Measurements from ENCODE around the gene SMC2.

DNA sequence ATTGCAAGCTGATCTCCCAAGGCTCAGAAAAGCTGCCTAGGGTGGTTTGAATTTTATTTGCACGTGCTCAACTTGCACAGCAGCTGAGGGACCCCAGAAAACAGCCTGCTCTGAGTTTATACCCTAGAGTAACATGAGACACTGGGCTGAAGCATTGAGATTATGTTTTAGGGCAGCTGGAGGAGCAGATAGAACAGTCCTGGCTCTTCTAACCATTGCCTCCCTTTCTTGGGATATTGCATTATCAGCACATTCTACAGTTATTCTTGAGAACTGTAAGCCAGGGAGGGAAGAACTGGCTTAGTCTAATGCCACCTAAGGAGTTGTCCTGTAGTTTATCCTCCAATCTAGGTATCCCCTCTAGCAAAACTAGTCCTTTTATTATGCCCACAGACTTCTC is 10.3 kb downstream of the SMC2 start:
- TF ChIP-seq, protein P1, sequence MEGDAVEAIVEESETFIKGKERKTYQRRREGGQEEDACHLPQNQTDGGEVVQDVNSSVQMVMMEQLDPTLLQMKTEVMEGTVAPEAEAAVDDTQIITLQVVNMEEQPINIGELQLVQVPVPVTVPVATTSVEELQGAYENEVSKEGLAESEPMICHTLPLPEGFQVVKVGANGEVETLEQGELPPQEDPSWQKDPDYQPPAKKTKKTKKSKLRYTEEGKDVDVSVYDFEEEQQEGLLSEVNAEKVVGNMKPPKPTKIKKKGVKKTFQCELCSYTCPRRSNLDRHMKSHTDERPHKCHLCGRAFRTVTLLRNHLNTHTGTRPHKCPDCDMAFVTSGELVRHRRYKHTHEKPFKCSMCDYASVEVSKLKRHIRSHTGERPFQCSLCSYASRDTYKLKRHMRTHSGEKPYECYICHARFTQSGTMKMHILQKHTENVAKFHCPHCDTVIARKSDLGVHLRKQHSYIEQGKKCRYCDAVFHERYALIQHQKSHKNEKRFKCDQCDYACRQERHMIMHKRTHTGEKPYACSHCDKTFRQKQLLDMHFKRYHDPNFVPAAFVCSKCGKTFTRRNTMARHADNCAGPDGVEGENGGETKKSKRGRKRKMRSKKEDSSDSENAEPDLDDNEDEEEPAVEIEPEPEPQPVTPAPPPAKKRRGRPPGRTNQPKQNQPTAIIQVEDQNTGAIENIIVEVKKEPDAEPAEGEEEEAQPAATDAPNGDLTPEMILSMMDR (IDR thresholded peaks at IDR 0.05): no peak
- no peak for TF ChIP-seq POLR2A (IDR thresholded peaks at IDR 0.05)

All from body of pancreas (tissue), 4 donors.